Naive thymus-derived CD4-positive, alpha-beta T cell (primary cell): Measurements from ENCODE around the gene PCDH1. TPM values are rescaled to one million over a fixed set of nuclear protein-coding genes. Genes with fewer than 3 reads are reported as not detected.
"Not testable (repeated sequence)": the region's sequence is repeated elsewhere in the genome, so short reads cannot be mapped to it uniquely, and the experiment has no call there.

Source experiments
- ATAC-seq: fragments of 150-1000 bp; cut with Tn5 transposase; 2 replicates; pipeline ENCODE4 v1.10.0; 2021; ENCODE audit warnings: mild to moderate bottlenecking, moderate library complexity
- CTCF ChIA-PET: fragments of 350-600 bp; sonication (Branson Sonifier 250); formaldehyde crosslinking; loops from one replicate; lab custom pipeline; 2021; ENCODE audit warnings: antibody characterized with exemption; lab: Charles Lee
- POLR2A ChIA-PET: fragments of 350-600 bp; sonication (Branson Sonifier 250); formaldehyde crosslinking; loops from one replicate; lab custom pipeline; 2021; ENCODE audit warnings: antibody characterized with exemption, inconsistent platforms; lab: Charles Lee
- DNase-seq, 9 donors: peaks; one replicate each; pipeline versions ENCODE4 v3.0.0 to v3.0.0-alpha.2; 2020 to 2022; ENCODE audit warnings: mixed read lengths in 1 of 9
- H3K27ac ChIP-seq: one replicate; pipeline ENCODE4 v1.7.0; 2013; ENCODE audit warnings: mild to moderate bottlenecking, low read depth, low read length, moderate library complexity
- H3K27me3 ChIP-seq, 2 donors: one replicate each; pipeline ENCODE4 v1.7.0; 2013; ENCODE audit warnings: low read length in 2 of 2, mild to moderate bottlenecking in 2 of 2, moderate library complexity in 2 of 2; ENCODE audit not compliant: control insufficient read depth in 2 of 2, insufficient read depth in 2 of 2
- H3K36me3 ChIP-seq, 3 experiments: 1 replicate in 2 of 3; 2 replicates in 1 of 3; pipeline ENCODE4 v1.7.0; 2013; ENCODE audit warnings: low read length in 3 of 3, mild to moderate bottlenecking in 3 of 3, moderate library complexity in 1 of 3; ENCODE audit not compliant: insufficient read depth in 3 of 3, control insufficient read depth in 2 of 3
- H3K4me1 ChIP-seq, 2 donors: one replicate each; pipeline ENCODE4 v1.7.0; 2013; ENCODE audit warnings: low read length in 2 of 2, mild to moderate bottlenecking in 2 of 2, moderate library complexity in 1 of 2; ENCODE audit not compliant: control insufficient read depth in 2 of 2, insufficient read depth in 2 of 2
- H3K4me3 ChIP-seq: 2 replicates; pipeline ENCODE4 v1.7.0; 2013; ENCODE audit warnings: mild to moderate bottlenecking, low read length
- H3K9me3 ChIP-seq, 3 experiments: 1 replicate in 2 of 3; 2 replicates in 1 of 3; pipeline ENCODE4 v1.7.0; 2013; ENCODE audit warnings: low read length in 3 of 3; ENCODE audit not compliant: control insufficient read depth in 2 of 3
- H3K27ac Mint-ChIP-seq, 9 donors: one replicate each; pipeline ENCODE4 v1.8.0; 2020 to 2022; ENCODE audit warnings: mixed read lengths in 9 of 9, mild to moderate bottlenecking in 8 of 9, moderate library complexity in 5 of 9, inconsistent platforms in 2 of 9
- H3K27me3 Mint-ChIP-seq, 5 donors: one replicate each; pipeline ENCODE4 v1.8.0; 2021 to 2022; ENCODE audit warnings: mixed read lengths in 5 of 5, mild to moderate bottlenecking in 1 of 5
- H3K36me3 Mint-ChIP-seq, 5 donors: one replicate each; pipeline ENCODE4 v1.8.0; 2020 to 2022; ENCODE audit warnings: mixed read lengths in 5 of 5, mild to moderate bottlenecking in 3 of 5, inconsistent platforms in 1 of 5
- H3K4me1 Mint-ChIP-seq, 7 donors: one replicate each; pipeline ENCODE4 v1.8.0; 2020 to 2022; ENCODE audit warnings: mixed read lengths in 7 of 7, mild to moderate bottlenecking in 3 of 7, inconsistent platforms in 1 of 7
- H3K4me3 Mint-ChIP-seq, 10 donors: one replicate each; pipeline ENCODE4 v1.8.0; 2020 to 2022; ENCODE audit warnings: mild to moderate bottlenecking in 10 of 10, mixed read lengths in 10 of 10, moderate library complexity in 6 of 10, inconsistent platforms in 2 of 10
- H3K9me3 Mint-ChIP-seq, 11 donors: one replicate each; pipeline ENCODE4 v1.8.0; 2020 to 2022; ENCODE audit warnings: mixed read lengths in 11 of 11, mild to moderate bottlenecking in 4 of 11, inconsistent platforms in 1 of 11, moderate library complexity in 1 of 11
- intact Hi-C, 2 donors: fragments of 100-400 bp; cut with micrococcal nuclease; formaldehyde crosslinking; loops; one replicate each; pipeline ENCODE4 v1.15.1; 2023
- polyA plus RNA-seq, 2 donors: library from polyadenylated mRNA; unstranded; fragments of 300-500 nt; fragmentation: Illumina TruSeq; gene quantifications; one replicate each; pipeline ENCODE4 v1.2.3, GENCODE V29; 2021
- total RNA-seq, 6 experiments: library from RNA in 5 of 6; stranded (reverse) in 5 of 6; gene quantifications; 1 replicate in 5 of 6; 2 replicates in 1 of 6; pipeline ENCODE4 v1.2.3 and lab custom pipeline; 2021 to 2026

PCDH1 gene
- total and polyA plus RNA-seq, 7 experiments from 2014 or later, result 0.05 to 3.2 (median 0.53) TPM; not detected in 4

GRCh38 chr5:141904551-141904950 is 26.3 kb upstream of the PCDH1 start:
- no peak overlapping the region for H3K4me3 ChIP-seq
- H3K36me3 ChIP-seq, result no peaks in the 10 kb centered on the region
- no peaks in the 10 kb centered on the region for H3K9me3 ChIP-seq
- CTCF ChIA-PET, result interaction anchor here (0.6 to 0.7 kb wide), 3 partner anchors 12 to 1252 kb away, joined by 3 to 5 read pairs (median 4); no protein-coding TSS in a partner anchor
- Mint-ChIP-seq H3K27me3 (peaks cover 0 to 35% (median 15%) of the 10 kb centered on the region in 5 donors), H3K27ac (no peak overlapping the region), H3K4me3 (no peak overlapping the region), H3K9me3 (peaks cover 0 to 5% (median 0%) of the 10 kb centered on the region in 11 donors), H3K4me1 (peaks cover 0 to 2% (median 0%) of the 10 kb centered on the region in 7 donors), H3K36me3 (no peaks in the 10 kb centered on the region)
- intact Hi-C loops, result no loop called here
- POLR2A ChIA-PET, result interaction anchor here (0.6 kb wide), 1 partner anchor 10 kb away, joined by 3 read pairs; no protein-coding TSS in a partner anchor
- no peaks in the 10 kb centered on the region for H3K27me3 ChIP-seq
- DNase-seq, result no peak
- no peaks in the 10 kb centered on the region for H3K4me1 ChIP-seq
- H3K27ac ChIP-seq, result no peak overlapping the region
- no peak for ATAC-seq

- intact Hi-C loops, result no loop called here
- DNase-seq (no peak), ATAC-seq (no peak)
- Mint-ChIP-seq H3K36me3 (no peaks in the 10 kb centered on the region), H3K4me3 (no peak overlapping the region), H3K9me3 (peaks cover 0 to 5% (median 0%) of the 10 kb centered on the region in 11 donors), H3K4me1 (peaks cover 0 to 2% (median 0%) of the 10 kb centered on the region in 7 donors), H3K27ac (no peak overlapping the region), H3K27me3 (peaks cover 0 to 30% (median 15%) of the 10 kb centered on the region in 5 donors)
- H3K27ac ChIP-seq, result no peak overlapping the region
- H3K36me3 ChIP-seq, result no peaks in the 10 kb centered on the region
- no peaks in the 10 kb centered on the region for H3K4me1 ChIP-seq
- H3K27me3 ChIP-seq, result no peaks in the 10 kb centered on the region
- POLR2A ChIA-PET, result no interaction called here
- no peaks in the 10 kb centered on the region for H3K9me3 ChIP-seq
- CTCF ChIA-PET, result no interaction called here
- no peak overlapping the region for H3K4me3 ChIP-seq
Measured at GRCh38 chr5:141903261-141903660, 25.1 kb upstream of the PCDH1 start.

GRCh38 chr5:141902015-141902814 is 24.0 kb upstream of the PCDH1 start:
- no peaks in the 10 kb centered on the region for H3K9me3 ChIP-seq
- H3K4me1 ChIP-seq, result no peaks in the 10 kb centered on the region
- H3K4me3 ChIP-seq, result no peak overlapping the region
- CTCF ChIA-PET, result no interaction called here
- POLR2A ChIA-PET, result no interaction called here
- H3K36me3 ChIP-seq, result no peaks in the 10 kb centered on the region
- no peak overlapping the region for H3K27ac ChIP-seq
- intact Hi-C loops, result no loop called here
- H3K27ac Mint-ChIP-seq, result no peak overlapping the region
- H3K27me3 ChIP-seq, result no peaks in the 10 kb centered on the region
- H3K36me3 Mint-ChIP-seq, result no peaks in the 10 kb centered on the region
- H3K4me3 Mint-ChIP-seq, result no peak overlapping the region
- peaks cover 0 to 28% (median 15%) of the 10 kb centered on the region in 5 donors for H3K27me3 Mint-ChIP-seq
- peaks cover 0 to 2% (median 0%) of the 10 kb centered on the region in 11 donors for H3K9me3 Mint-ChIP-seq
- DNase-seq, result no peak
- no peak for ATAC-seq
- H3K4me1 Mint-ChIP-seq, result peaks cover 0 to 2% (median 0%) of the 10 kb centered on the region in 7 donors

GRCh38 chr5:141898448-141899049 is 20.3 kb upstream of the PCDH1 start:
- no peak overlapping the region for H3K27ac Mint-ChIP-seq
- H3K4me3 Mint-ChIP-seq, result no peak overlapping the region
- DNase-seq (no peak), ATAC-seq (no peak)
- Histone ChIP-seq H3K4me1 (no peaks in the 10 kb centered on the region), H3K9me3 (no peaks in the 10 kb centered on the region), H3K4me3 (no peak overlapping the region), H3K27ac (no peak overlapping the region), H3K27me3 (no peaks in the 10 kb centered on the region), H3K36me3 (no peaks in the 10 kb centered on the region)
- H3K4me1 Mint-ChIP-seq, result peaks cover 0 to 2% (median 0%) of the 10 kb centered on the region in 7 donors
- intact Hi-C loops, result no loop called here
- ChIA-PET POLR2A (interaction anchor here (0.6 kb wide), 1 partner anchor 15 kb away, joined by 3 read pairs; no protein-coding TSS in a partner anchor), CTCF (interaction anchor here (0.9 kb wide), 1 partner anchor 19 kb away, joined by 3 read pairs; no protein-coding TSS in a partner anchor)
- H3K27me3 Mint-ChIP-seq, result peaks cover 0 to 41% (median 15%) of the 10 kb centered on the region in 5 donors
- no peaks in the 10 kb centered on the region for H3K36me3 Mint-ChIP-seq
- H3K9me3 Mint-ChIP-seq, result peaks cover 0 to 2% (median 0%) of the 10 kb centered on the region in 11 donors

GRCh38 chr5:141897425-141897824 is 19.2 kb upstream of the PCDH1 start:
- intact Hi-C loops, result no loop called here
- Histone ChIP-seq H3K4me1 (no peaks in the 10 kb centered on the region), H3K27ac (no peak overlapping the region), H3K36me3 (no peaks in the 10 kb centered on the region), H3K27me3 (no peaks in the 10 kb centered on the region), H3K4me3 (no peak overlapping the region), H3K9me3 (no peaks in the 10 kb centered on the region)
- H3K4me3 Mint-ChIP-seq, result no peak overlapping the region
- ChIA-PET CTCF (interaction anchor here (1.3 kb wide), 1 partner anchor 18 kb away, joined by 3 read pairs; no protein-coding TSS in a partner anchor), POLR2A (no interaction called here)
- H3K27ac Mint-ChIP-seq, result no peak overlapping the region
- peaks cover 0 to 2% (median 0%) of the 10 kb centered on the region in 11 donors for H3K9me3 Mint-ChIP-seq
- no peaks in the 10 kb centered on the region for H3K36me3 Mint-ChIP-seq
- no peak for ATAC-seq
- H3K27me3 Mint-ChIP-seq, result peaks cover 0 to 38% (median 13%) of the 10 kb centered on the region in 5 donors
- DNase-seq, result no peak
- no peaks in the 10 kb centered on the region for H3K4me1 Mint-ChIP-seq

- H3K4me3 Mint-ChIP-seq, H3K9me3 ChIP-seq, H3K27ac Mint-ChIP-seq, ATAC-seq, H3K36me3 Mint-ChIP-seq, H3K9me3 Mint-ChIP-seq, H3K4me1 ChIP-seq, DNase-seq, H3K36me3 ChIP-seq, H3K27ac ChIP-seq, H3K27me3 ChIP-seq, intact Hi-C loops, H3K4me1 Mint-ChIP-seq, H3K4me3 ChIP-seq: not testable (repeated sequence)
- H3K27me3 Mint-ChIP-seq, result peaks cover 4 to 43% (median 23%) of the 10 kb centered on the region in 5 donors
- ChIA-PET POLR2A (interaction anchor here (2.4 kb wide), 1 partner anchor 70 kb away, joined by 9 read pairs; no protein-coding TSS in a partner anchor), CTCF (interaction anchor here (0.6 to 3.2 kb wide), 5 partner anchors 11 to 189 kb away, joined by 3 to 21 read pairs (median 6); partner anchors contain the start of gene PCDH1)
Measured at GRCh38 chr5:141890429-141890828, 12.2 kb upstream of the PCDH1 start.
